Psoas muscle (tissue), 8 donors: ENCODE results near the gene SULT4A1. TPM values are rescaled to one million over a fixed set of nuclear protein-coding genes. Genes with fewer than 3 reads are reported as not detected.

Experiments
- ATAC-seq, 4 donors: fragments of 200-7000 bp; cut with Tn5 transposase; one replicate each; pipeline ENCODE4 v1.9.1; 2020; ENCODE audit warnings: moderate library complexity in 3 of 4, mild to moderate bottlenecking in 2 of 4
- DNase-seq, 2 donors: peaks; one replicate each; pipeline ENCODE4 v3.0.0-alpha.2; 2020
- H3K27ac ChIP-seq: fragments of 200-600 bp; one replicate; pipeline ENCODE4 v1.8.0; 2022
- H3K27me3 ChIP-seq, 3 donors: fragments of 200-600 bp in 1 of 3; one replicate each; pipeline versions ENCODE4 v1.6.1 to v1.8.0; 2013 to 2022; ENCODE audit warnings: low read length in 2 of 3, mild to moderate bottlenecking in 2 of 3, moderate library complexity in 1 of 3; ENCODE audit not compliant: insufficient read depth in 3 of 3
- H3K36me3 ChIP-seq, 2 donors: fragments of 200-600 bp in 1 of 2; one replicate each; pipeline versions ENCODE4 v1.6.1 to v1.8.0; 2013 to 2022; ENCODE audit warnings: low read depth in 1 of 2, mild to moderate bottlenecking in 1 of 2, moderate library complexity in 1 of 2; ENCODE audit not compliant: insufficient read depth in 1 of 2
- H3K4me1 ChIP-seq: fragments of 200-600 bp; one replicate; pipeline ENCODE4 v1.8.0; 2022
- H3K4me3 ChIP-seq: fragments of 200-600 bp; one replicate; pipeline ENCODE4 v1.8.0; 2022; ENCODE audit warnings: mild to moderate bottlenecking
- H3K9me3 ChIP-seq: fragments of 200-600 bp; one replicate; pipeline ENCODE4 v1.8.0; 2022
- WGBS, 3 donors: extraction: QIAGEN DNeasy Blood & Tissue Kit; methylation state at CpG; one replicate each; pipeline versions ENCODE4 v1.1.6 to v1.1.7; 2013; 5-methylcytosine and 5-hydroxymethylcytosine counted together
- intact Hi-C, 2 donors: fragments of 100-400 bp; cut with DNase I; formaldehyde crosslinking; loops; one replicate each; pipeline versions ENCODE4 v1.11.0 to v1.14.2; 2022
- polyA plus RNA-seq, 3 donors: library from polyadenylated mRNA; stranded (reverse); fragments of 200-250 nt; gene quantifications; one replicate each; pipeline ENCODE4 v1.2.3, GENCODE V29; 2013
- total RNA-seq, 4 donors: library from RNA; stranded (reverse); fragmentation: NEBNext Ultra II Directional in 2 of 4; extraction: Animal tissue kit (Norgen Biotek cat#: 25700) in 2 of 4; gene quantifications; one replicate each; pipeline versions ENCODE4 v1.2.1 to v1.2.4, GENCODE V29; 2021 to 2023
- TF ChIP-seq, protein P1 (sequence below): fragments of 200-600 bp; IDR thresholded peaks from one replicate; pipeline ENCODE4 v1.8.0; 2022; ENCODE audit warnings: antibody characterized with exemption
- donor health status: healthy with polysubstance abuse.
- donor health status: DM: no; HTN: no; CAD: no; lungs with moderate emphysema.
- donor health status: Bipolar disorder and iron deficiency.
- donor health status: healthy.
- donor health status: DM: yes; HTN: yes; CAD: no.
- donor health status: DM: no; HTN: no; CAD: no.
- donor health status: DM: no; HTN: no; CAD: no.
- donor health status: DM: yes; HTN: yes; CAD: no.

The SULT4A1 gene
- total and polyA plus RNA-seq, 7 donors = 0.08 to 0.23 TPM; not detected in 5

DNA sequence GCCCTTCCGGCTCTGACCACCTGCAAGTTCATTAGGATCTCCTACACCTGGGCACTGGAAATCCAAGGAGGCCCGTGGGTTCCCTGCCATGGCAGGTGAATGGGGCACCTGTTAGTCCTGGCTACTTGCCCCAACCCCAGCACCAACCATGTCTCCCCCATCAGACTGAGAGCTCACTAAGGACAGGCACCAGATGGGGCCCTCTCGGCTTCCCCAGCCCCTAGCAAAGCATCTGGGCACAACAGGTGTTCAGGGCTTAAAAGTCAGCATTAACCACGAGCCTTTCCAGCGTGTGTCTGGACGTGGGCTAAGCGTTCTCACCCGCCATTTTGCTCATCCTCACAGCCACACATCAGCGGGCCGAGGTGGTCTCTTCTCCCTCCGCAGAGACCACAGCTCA lies 2.2 kb downstream of the SULT4A1 start:
- Histone ChIP-seq H3K27me3 (peaks cover 8 to 60% (median 12%) of the 10 kb centered on the region in 3 donors), H3K27ac (no peak overlapping the region), H3K9me3 (no peaks in the 10 kb centered on the region), H3K4me3 (no peak overlapping the region), H3K4me1 (no peaks in the 10 kb centered on the region), H3K36me3 (no peaks in the 10 kb centered on the region)
- intact Hi-C loops = no loop called here
- 47 to 56% (median 50%) methylated on average over 11 of the region's 11 CpGs for WGBS, 3 donors
- peak in 1 of 2 donors; percentile 42 for DNase-seq
- no peak for ATAC-seq
- TF ChIP-seq, protein P1, sequence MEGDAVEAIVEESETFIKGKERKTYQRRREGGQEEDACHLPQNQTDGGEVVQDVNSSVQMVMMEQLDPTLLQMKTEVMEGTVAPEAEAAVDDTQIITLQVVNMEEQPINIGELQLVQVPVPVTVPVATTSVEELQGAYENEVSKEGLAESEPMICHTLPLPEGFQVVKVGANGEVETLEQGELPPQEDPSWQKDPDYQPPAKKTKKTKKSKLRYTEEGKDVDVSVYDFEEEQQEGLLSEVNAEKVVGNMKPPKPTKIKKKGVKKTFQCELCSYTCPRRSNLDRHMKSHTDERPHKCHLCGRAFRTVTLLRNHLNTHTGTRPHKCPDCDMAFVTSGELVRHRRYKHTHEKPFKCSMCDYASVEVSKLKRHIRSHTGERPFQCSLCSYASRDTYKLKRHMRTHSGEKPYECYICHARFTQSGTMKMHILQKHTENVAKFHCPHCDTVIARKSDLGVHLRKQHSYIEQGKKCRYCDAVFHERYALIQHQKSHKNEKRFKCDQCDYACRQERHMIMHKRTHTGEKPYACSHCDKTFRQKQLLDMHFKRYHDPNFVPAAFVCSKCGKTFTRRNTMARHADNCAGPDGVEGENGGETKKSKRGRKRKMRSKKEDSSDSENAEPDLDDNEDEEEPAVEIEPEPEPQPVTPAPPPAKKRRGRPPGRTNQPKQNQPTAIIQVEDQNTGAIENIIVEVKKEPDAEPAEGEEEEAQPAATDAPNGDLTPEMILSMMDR = no peak

DNA sequence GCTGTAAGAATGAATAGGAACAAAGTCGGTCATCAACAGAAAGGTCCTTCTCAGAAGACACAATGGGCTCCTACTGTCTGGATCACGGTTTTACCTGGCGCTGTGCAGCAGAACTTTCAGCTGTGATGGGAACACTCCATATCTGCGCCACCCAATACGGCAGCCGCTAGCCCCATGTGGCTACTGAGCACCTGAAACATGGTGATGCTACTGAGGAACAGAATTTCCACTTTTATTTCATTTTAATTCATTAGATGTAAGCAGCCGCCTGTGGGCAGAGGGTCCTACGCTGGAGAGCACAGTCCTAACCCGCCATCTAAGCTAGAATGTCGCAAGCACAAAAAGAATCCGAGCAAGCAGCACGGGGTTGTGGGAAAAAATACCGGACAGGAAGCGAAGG lies 2.7 kb downstream of the SULT4A1 start:
- DNase-seq (peak in 1 of 2 donors; percentile 12), ATAC-seq (no peak)
- Histone ChIP-seq H3K9me3 (no peaks in the 10 kb centered on the region), H3K4me3 (no peak overlapping the region), H3K27me3 (peaks cover 8 to 57% (median 12%) of the 10 kb centered on the region in 3 donors), H3K4me1 (no peaks in the 10 kb centered on the region), H3K36me3 (no peaks in the 10 kb centered on the region), H3K27ac (no peak overlapping the region)
- intact Hi-C loops = no loop called here
- TF ChIP-seq, protein P1 = no peak
- 79 to 87% (median 83%) methylated on average over 14 of the region's 14 CpGs for WGBS, 3 donors

DNA sequence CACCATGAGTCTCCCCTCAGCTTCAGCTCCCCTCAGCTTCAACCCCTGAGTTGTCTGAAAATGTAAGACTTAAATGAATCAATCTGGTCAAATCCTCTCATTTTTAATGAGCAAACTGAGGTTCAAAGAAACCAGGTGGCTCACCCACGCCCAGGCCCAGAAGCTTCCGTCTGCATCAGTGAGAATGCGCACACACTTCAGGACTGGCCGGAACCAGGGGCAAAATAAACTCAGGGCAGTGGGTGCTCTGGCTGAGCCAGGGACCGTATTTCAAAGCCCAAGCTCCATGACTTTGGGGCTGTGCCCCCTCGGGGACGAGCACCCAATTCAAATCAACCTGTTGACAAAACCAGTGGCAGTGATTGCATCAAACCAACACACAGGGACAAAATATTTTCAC lies 3.1 kb downstream of the SULT4A1 start:
- Histone ChIP-seq H3K27ac (no peak overlapping the region), H3K36me3 (no peaks in the 10 kb centered on the region), H3K27me3 (peaks cover 7 to 55% (median 12%) of the 10 kb centered on the region in 3 donors), H3K9me3 (no peaks in the 10 kb centered on the region), H3K4me1 (no peaks in the 10 kb centered on the region), H3K4me3 (no peak overlapping the region)
- intact Hi-C loops = no loop called here
- TF ChIP-seq, protein P1 = no peak
- ATAC-seq (no peak), DNase-seq (peak in 1 of 2 donors; percentile 22)
- 88 to 90% (median 89%) methylated on average over 7 of the region's 7 CpGs for WGBS, 3 donors

DNA sequence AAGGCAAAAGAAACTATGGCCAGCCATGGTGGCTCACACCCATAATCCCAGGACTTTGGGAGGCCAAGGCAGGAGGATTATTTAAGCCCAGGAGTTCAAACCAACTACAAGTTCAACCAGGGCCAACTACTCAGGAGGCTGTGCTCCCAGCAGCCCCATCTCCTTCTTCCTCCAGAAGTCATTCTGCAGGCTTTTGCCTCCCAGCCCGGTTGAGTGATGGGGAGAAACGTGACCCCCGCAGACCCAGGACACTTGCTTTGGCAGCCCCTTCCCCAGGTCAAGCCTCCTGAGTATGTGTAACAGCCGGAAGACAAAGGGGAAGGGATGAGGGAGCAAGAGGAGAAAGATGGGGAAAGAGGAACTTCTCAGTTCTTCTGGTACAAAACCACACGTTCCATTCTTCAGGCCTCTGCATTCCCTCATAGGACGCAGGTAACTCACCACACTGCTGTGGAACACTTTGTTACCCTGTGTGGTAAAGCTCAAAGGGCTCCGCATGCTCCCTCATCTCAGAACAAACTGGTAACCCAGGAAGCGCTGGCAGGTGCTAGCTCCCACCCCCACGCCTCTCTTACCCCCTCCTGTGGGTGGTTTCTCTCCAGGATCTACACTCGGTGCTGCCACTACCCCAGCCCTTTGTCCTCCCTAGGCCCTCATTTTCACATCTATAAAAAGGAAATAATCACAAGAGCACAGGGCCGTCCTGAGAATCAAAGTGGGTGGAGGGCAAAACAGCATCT lies 4.0 kb downstream of the SULT4A1 start:
- WGBS, 3 donors = 74 to 81% (median 75%) methylated on average over 11 of the region's 11 CpGs
- no peak overlapping the region for H3K4me3 ChIP-seq
- ATAC-seq (no peak), DNase-seq (peak in 1 of 2 donors; percentile 12)
- H3K9me3 ChIP-seq = no peaks in the 10 kb centered on the region
- no peaks in the 10 kb centered on the region for H3K4me1 ChIP-seq
- intact Hi-C loops = no loop called here
- peaks cover 0 to 54% (median 9%) of the 10 kb centered on the region in 3 donors for H3K27me3 ChIP-seq
- no peaks in the 10 kb centered on the region for H3K36me3 ChIP-seq
- TF ChIP-seq, protein P1 = no peak
- no peak overlapping the region for H3K27ac ChIP-seq

DNA sequence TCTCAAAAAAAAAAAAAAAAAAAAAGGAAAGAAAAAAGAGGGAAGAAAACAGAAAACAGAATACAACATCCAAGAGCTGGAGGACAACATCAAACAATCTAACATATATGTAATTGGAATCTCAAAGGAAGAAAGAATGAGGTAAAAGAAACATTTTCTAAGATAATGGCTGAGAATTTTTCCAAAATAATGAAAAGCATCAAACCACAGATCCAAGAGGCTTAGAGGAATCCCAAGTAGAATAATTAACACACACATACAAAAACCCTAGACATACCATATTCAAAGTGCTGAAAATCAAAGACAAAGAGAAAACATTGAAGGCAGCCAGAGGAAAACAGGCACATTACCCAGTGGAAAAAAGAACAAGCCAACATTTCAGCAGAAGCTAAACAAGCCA lies 4.9 kb downstream of the SULT4A1 start:
- intact Hi-C loops = no loop called here
- no peak overlapping the region for H3K4me3 ChIP-seq
- TF ChIP-seq, protein P1 = no peak
- no peaks in the 10 kb centered on the region for H3K4me1 ChIP-seq
- ATAC-seq (no peak), DNase-seq (no peak)
- H3K9me3 ChIP-seq = no peaks in the 10 kb centered on the region
- H3K36me3 ChIP-seq = no peaks in the 10 kb centered on the region
- no peak overlapping the region for H3K27ac ChIP-seq
- H3K27me3 ChIP-seq = peaks cover 0 to 54% (median 8%) of the 10 kb centered on the region in 3 donors
